Retinal pigment epithelial cell (primary cell): Measurements from ENCODE around the gene PRR22.
"Not testable (repeated sequence)": the region's sequence is repeated elsewhere in the genome, so short reads cannot be mapped to it uniquely, and the experiment has no call there.

ENCODE experiments used
- DNase-seq: peaks from one replicate; pipeline ENCODE4 v3.0.0-alpha.2; 2010; ENCODE audit warnings: low read depth
- H3K4me3 ChIP-seq: 2 replicates; pipeline ENCODE4 v1.5.1; 2011; ENCODE audit warnings: mild to moderate bottlenecking, low read length, control low read depth, moderate library complexity
- TF ChIP-seq, protein P1 (sequence below): conservative IDR thresholded peaks from 2 replicates; pipeline ENCODE4 v1.5.1; 2011; ENCODE audit warnings: low read depth, low read length, control low read depth, inconsistent platforms

PRR22 gene

DNA sequence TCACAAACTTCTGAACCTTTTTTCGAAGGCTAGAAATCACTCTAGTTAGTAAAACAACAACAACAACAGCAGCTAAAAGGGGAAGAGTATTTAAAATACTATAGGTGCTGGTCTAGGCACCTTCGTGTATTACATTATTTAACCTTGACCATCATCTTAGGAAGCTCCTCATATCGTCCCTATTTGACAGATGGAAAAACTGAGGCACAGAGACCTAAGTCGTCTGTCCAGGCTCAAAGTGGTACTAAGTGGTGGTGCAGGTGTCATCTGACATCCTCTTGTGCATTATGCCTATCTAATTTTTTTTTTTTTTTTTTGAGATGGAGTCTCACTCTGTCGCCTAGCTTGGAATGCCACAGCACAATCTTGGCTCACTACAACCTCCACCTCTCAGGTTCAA, 35.0 kb downstream of the PRR22 start:
- DNase-seq: no peak
- H3K4me3 ChIP-seq: no peak overlapping the region
- TF ChIP-seq, protein P1, sequence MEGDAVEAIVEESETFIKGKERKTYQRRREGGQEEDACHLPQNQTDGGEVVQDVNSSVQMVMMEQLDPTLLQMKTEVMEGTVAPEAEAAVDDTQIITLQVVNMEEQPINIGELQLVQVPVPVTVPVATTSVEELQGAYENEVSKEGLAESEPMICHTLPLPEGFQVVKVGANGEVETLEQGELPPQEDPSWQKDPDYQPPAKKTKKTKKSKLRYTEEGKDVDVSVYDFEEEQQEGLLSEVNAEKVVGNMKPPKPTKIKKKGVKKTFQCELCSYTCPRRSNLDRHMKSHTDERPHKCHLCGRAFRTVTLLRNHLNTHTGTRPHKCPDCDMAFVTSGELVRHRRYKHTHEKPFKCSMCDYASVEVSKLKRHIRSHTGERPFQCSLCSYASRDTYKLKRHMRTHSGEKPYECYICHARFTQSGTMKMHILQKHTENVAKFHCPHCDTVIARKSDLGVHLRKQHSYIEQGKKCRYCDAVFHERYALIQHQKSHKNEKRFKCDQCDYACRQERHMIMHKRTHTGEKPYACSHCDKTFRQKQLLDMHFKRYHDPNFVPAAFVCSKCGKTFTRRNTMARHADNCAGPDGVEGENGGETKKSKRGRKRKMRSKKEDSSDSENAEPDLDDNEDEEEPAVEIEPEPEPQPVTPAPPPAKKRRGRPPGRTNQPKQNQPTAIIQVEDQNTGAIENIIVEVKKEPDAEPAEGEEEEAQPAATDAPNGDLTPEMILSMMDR: no peak

DNA sequence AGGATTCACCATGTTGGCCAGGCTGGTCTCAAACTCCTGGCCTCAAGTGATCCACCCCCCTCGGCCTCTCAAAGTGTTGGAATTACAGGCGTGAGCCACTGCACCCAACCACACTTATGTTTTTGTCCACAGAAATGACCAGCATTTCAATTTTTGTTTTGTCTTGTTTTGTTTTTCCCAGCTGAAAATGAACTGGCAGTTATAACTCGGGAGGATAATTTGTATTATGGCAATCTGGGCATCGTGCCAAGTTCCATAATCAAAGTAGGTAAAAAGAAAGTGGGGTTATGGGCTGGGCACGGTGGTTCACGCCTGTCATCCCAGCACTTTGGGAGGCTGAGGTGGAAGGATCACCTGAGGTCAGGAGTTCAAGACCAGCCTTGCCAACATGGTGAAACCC, 35.6 kb downstream of the PRR22 start:
- DNase-seq, H3K4me3 ChIP-seq: not testable (repeated sequence)

- not testable (repeated sequence) for DNase-seq, H3K4me3 ChIP-seq
Measured at GRCh38 chr19:5744999-5745398, 39.5 kb downstream of the PRR22 start.

GRCh38 chr19:5743630-5744029, 40.9 kb downstream of the PRR22 start:
- H3K4me3 ChIP-seq: no peak overlapping the region
- TF ChIP-seq, protein P1: no peak
- DNase-seq: no peak

- H3K4me3 ChIP-seq: no peak overlapping the region
- DNase-seq: no peak
- TF ChIP-seq, protein P1: no peak
Measured at GRCh38 chr19:5742051-5742450, 42.5 kb downstream of the PRR22 start.

DNA sequence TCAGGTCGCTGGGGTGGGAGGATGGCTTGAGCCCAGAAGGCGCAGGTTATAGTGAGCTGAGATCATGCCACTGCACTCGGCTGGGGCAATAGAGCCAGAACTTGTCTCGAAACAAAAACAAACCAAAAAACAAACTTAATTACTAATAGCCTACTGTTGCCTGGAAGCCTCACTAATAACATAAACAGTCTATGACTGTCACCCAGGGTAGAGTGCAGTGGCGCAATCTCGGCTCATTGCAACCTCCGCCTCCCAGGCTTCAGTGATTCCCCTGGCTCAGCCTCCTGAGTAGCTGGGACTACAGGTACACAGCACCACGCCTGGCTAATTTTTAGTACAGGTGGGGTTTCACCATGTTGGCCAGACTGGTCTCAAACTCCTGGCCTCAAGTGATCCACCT, 46.1 kb downstream of the PRR22 start:
- DNase-seq: no peak
- H3K4me3 ChIP-seq: no peak overlapping the region
- TF ChIP-seq, protein P1: no peak

DNA sequence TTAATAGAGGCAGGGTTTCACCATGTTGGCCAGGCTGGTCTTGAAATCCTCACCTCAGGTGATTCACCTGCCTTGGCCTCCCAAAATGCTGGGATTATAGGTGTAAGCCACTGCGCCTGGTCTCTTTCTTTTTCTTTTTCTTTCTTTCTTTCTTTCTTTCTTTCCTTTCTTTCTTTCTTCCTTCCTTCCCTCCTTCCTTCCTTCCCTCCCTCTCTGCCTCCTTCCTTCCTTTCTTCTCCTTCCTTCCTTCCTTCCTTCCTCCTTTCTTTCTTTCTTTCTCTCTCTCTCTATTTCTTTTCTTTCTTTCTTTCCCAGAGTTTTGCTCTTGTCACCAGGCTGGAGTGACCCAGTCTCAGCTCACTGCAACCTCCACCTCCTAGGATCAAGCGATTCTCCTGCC, 51.4 kb downstream of the PRR22 start:
- not testable (repeated sequence) for DNase-seq, H3K4me3 ChIP-seq
